K562 (cell line): ENCODE measurements around the gene PLEKHM2. TPM values are rescaled to one million over a fixed set of nuclear protein-coding genes. Genes with fewer than 3 reads are reported as not detected.

Experiments
- ATAC-seq: fragments of 200-7000 bp; cut with Tn5 transposase; 3 replicates; pipeline ENCODE4 v1.9.1; 2020; ENCODE audit warnings: moderate library complexity
- BruUV-seq: library from RNA; stranded (reverse); fragments of 400-500 nt; replicated peaks from 2 replicates; lab custom pipeline; 2021; lab: Mats Ljungman, UMichigan
- CTCF ChIA-PET: fragments of 300-600 bp; formaldehyde crosslinking; extraction: SDS; loops from one replicate; lab custom pipeline; 2021; ENCODE audit warnings: low intra/inter-chr PET ratio; lab: Yijun Ruan, JAX
- POLR2A ChIA-PET: fragments of 300-600, 350-650 bp; sonication (Branson Sonifier 250); formaldehyde crosslinking; extraction: SDS; loops from one replicate; lab custom pipeline; 2021; ENCODE audit warnings: antibody characterized with exemption, inconsistent platforms; lab: Yijun Ruan, JAX
- DNase-seq, 4 experiments: peaks; one replicate each; pipeline versions ENCODE4 v3.0.0 to v3.0.0-alpha.2; 2011 to 2018; ENCODE audit warnings: low spot score in 3 of 4, mixed read lengths in 3 of 4; ENCODE audit errors: extremely low read depth in 1 of 4
- FAIRE-seq: peaks from 2 replicates; lab custom pipeline; 2011; peaks lifted over from hg19 to GRCh38; lab: Jason Lieb, UNC
- H2AFZ ChIP-seq: 2 replicates; pipeline ENCODE4 v1.6.0; 2011; ENCODE audit warnings: low read depth, low read length, control low read depth, inconsistent platforms
- H3K27ac ChIP-seq: fragments of 200-600 bp; 3 replicates; pipeline ENCODE4 v1.8.0; 2011; ENCODE audit warnings: low read depth, mild to moderate bottlenecking, control low read depth, inconsistent platforms, low read length, moderate library complexity, mixed read lengths; ENCODE audit errors: extremely low read depth
- H3K27me3 ChIP-seq, 2 experiments: fragments of 300-600 bp in 1 of 2; 2 replicates in 1 of 2; 3 replicates in 1 of 2; pipeline versions ENCODE4 v1.6.0 to v1.8.0; 2011; ENCODE audit warnings: inconsistent platforms in 2 of 2, low read length in 2 of 2, mild to moderate bottlenecking in 1 of 2, mixed read lengths in 1 of 2, moderate library complexity in 1 of 2; ENCODE audit not compliant: control insufficient read depth in 2 of 2, insufficient read depth in 2 of 2
- H3K36me3 ChIP-seq: fragments of 300-600 bp; 3 replicates; pipeline ENCODE4 v1.8.0; 2011; ENCODE audit warnings: mild to moderate bottlenecking, low read length, inconsistent platforms; ENCODE audit not compliant: control insufficient read depth, insufficient read depth
- H3K4me1 ChIP-seq, 2 experiments: fragments of 200-600 bp in 1 of 2; replicated peaks in 1 of 2; 2 replicates in 1 of 2; 3 replicates in 1 of 2; pipeline versions ENCODE4 v1.5.1 to v1.8.0; 2011; ENCODE audit warnings: inconsistent platforms in 2 of 2, low read length in 2 of 2, mild to moderate bottlenecking in 1 of 2, mixed read lengths in 1 of 2, moderate library complexity in 1 of 2; ENCODE audit not compliant: control insufficient read depth in 2 of 2, insufficient read depth in 2 of 2
- H3K4me2 ChIP-seq: 2 replicates; pipeline ENCODE4 v1.6.1; 2011; ENCODE audit warnings: low read length, control low read depth, inconsistent platforms, mixed read lengths; ENCODE audit not compliant: insufficient read depth
- H3K4me3 ChIP-seq: fragments of 200-600 bp; sonication (generic), shearing (Covaris generic); 2 replicates; pipeline ENCODE4 v1.5.1; 2016; ENCODE audit warnings: control low read depth, inconsistent platforms
- H3K79me2 ChIP-seq: fragments of 200-600 bp; 3 replicates; pipeline ENCODE4 v1.8.0; 2011; ENCODE audit warnings: low read length, inconsistent platforms; ENCODE audit not compliant: control insufficient read depth, insufficient read depth
- H3K9ac ChIP-seq, 2 experiments: 2 replicates each; pipeline versions ENCODE4 v1.6.0 to v1.6.1; 2011; ENCODE audit warnings: low read depth in 2 of 2, low read length in 2 of 2, control low read depth in 1 of 2, inconsistent platforms in 1 of 2, mild to moderate bottlenecking in 1 of 2, mixed read lengths in 1 of 2; ENCODE audit not compliant: insufficient read depth in 1 of 2
- H3K9me1 ChIP-seq: one replicate; pipeline ENCODE4 v1.6.0; 2011; ENCODE audit warnings: inconsistent platforms, mild to moderate bottlenecking, low read length, moderate library complexity; ENCODE audit not compliant: control insufficient read depth, insufficient read depth
- H3K9me3 ChIP-seq: replicated peaks from 2 replicates; pipeline ENCODE4 v1.5.1; 2011; ENCODE audit warnings: low read depth, low read length, inconsistent platforms; ENCODE audit not compliant: control insufficient read depth, insufficient read depth
- H4K20me1 ChIP-seq: replicated peaks from 2 replicates; pipeline ENCODE4 v1.6.1; 2011; ENCODE audit warnings: low read length, inconsistent platforms, mixed read lengths; ENCODE audit not compliant: control insufficient read depth, insufficient read depth
- CHCHD3 ChIP-seq: fragments of 250-450 bp; sonication (Bioruptor Pico); IDR thresholded peaks from 2 replicates; pipeline ENCODE4 v2.1.2; 2022; ENCODE audit warnings: mild to moderate bottlenecking
- ESRRB ChIP-seq: fragments of 250-450 bp; sonication (Bioruptor Pico); IDR thresholded peaks from 2 replicates; pipeline ENCODE4 v1.5.0; 2020; ENCODE audit warnings: mild to moderate bottlenecking, moderate library complexity, borderline replicate concordance
- FOSL1 ChIP-seq: fragments of 200-800 bp; sonication (Bioruptor generic); conservative IDR thresholded peaks from 2 replicates; pipeline ENCODE4 v1.6.1; 2016; ENCODE audit warnings: missing genetic modification characterization, missing compliant biosample characterization
- MAFF ChIP-seq: IDR thresholded peaks from 2 replicates; pipeline ENCODE4 v1.6.1; 2012; ENCODE audit warnings: low read length, improper control_type of control experiment
- MCM7 ChIP-seq, 2 experiments: fragments of 450-650 bp; IDR thresholded peaks; 2 replicates each; pipeline ENCODE4 v1.6.1; 2016 to 2018
- NCOA2 ChIP-seq, 2 experiments: fragments of 450-650 bp; IDR thresholded peaks; 2 replicates each; pipeline ENCODE4 v1.6.1; 2018; ENCODE audit warnings: mild to moderate bottlenecking in 2 of 2, moderate library complexity in 1 of 2; ENCODE audit not compliant: partially characterized antibody in 2 of 2
- NELFE ChIP-seq: IDR thresholded peaks from 2 replicates; pipeline ENCODE4 v1.6.1; 2011; ENCODE audit warnings: mild to moderate bottlenecking; ENCODE audit not compliant: insufficient read depth, insufficient read length
- SRSF9 ChIP-seq: fragments of 200-400 bp; formaldehyde crosslinking; IDR thresholded peaks from 2 replicates; pipeline ENCODE4 v1.6.1; 2017; ENCODE audit warnings: low read depth, low read length, borderline replicate concordance
- TRIM28 ChIP-seq: fragments of 450-650 bp; IDR thresholded peaks from 2 replicates; pipeline ENCODE4 v1.6.1; 2017
- ZFP1 ChIP-seq: fragments of 450-650 bp; formaldehyde crosslinking; IDR thresholded peaks from 2 replicates; pipeline ENCODE4 v1.4.0; 2020; ENCODE audit warnings: mild to moderate bottlenecking, mixed read lengths
- ZFP30 ChIP-seq: fragments of 250-450 bp; sonication (Bioruptor Pico); IDR thresholded peaks from 2 replicates; pipeline ENCODE4 v1.8.0; 2022; ENCODE audit warnings: moderate library complexity, mild to moderate bottlenecking, inconsistent platforms, borderline replicate concordance
- WGBS: fragments of 100-300 bp; shearing (Covaris generic); methylation state at CpG from one replicate; pipeline ENCODE4 v1.1.6; 2016; ENCODE audit warnings: low coverage, mixed read lengths; ENCODE audit not compliant: insufficient coverage; ENCODE audit errors: missing lambda C conversion rate; 5-methylcytosine and 5-hydroxymethylcytosine counted together
- in situ Hi-C: fragments of 300-500 bp; cut with MboI; formaldehyde crosslinking; loops from 4 replicates; pipeline ENCODE4 v1.15.0; 2018; ENCODE audit warnings: inconsistent platforms, mixed read lengths
- intact Hi-C: fragments of 100-400 bp; cut with micrococcal nuclease; formaldehyde crosslinking; loops from 2 replicates; pipeline ENCODE4 v1.14.2; 2022
- polyA plus RNA-seq, 8 experiments: library from polyadenylated mRNA; depleted of rRNA in 4 of 8; stranded (reverse) in 5 of 8; unstranded in 3 of 8; fragments of >200 nt; fragmentation: Nextera tagmentation in 2 of 8; fragmentation: Illumina TruSeq in 1 of 8; extraction: Ambion mirVana in 2 of 8; extraction: Trizol in 1 of 8; gene quantifications; 2 replicates each; pipeline versions ENCODE4 v1.2.1 to v1.2.3, GENCODE V29; 2011 to 2014; ENCODE audit warnings: inconsistent platforms in 1 of 8, missing spikeins in 1 of 8
- total RNA-seq, 7 experiments: library from RNA; depleted of rRNA in 6 of 7; stranded (reverse); fragments of >200 nt in 6 of 7; fragmentation: Illumina TruSeq in 2 of 7; extraction: Trizol in 2 of 7; gene quantifications; 2 replicates each; pipeline versions ENCODE4 v1.2.1 to v1.2.3, GENCODE V29; 2011 to 2021; ENCODE audit warnings: low replicate concordance in 1 of 7
- TF ChIP-seq, protein P1 (sequence below): sonication (generic); formaldehyde crosslinking; IDR thresholded peaks from 2 replicates; pipeline ENCODE4 v1.8.0; 2022; ENCODE audit warnings: mild to moderate bottlenecking, low read depth, missing genetic modification reagents
- TF ChIP-seq, protein P2 (sequence below): fragments of 200-400 bp; formaldehyde crosslinking; IDR thresholded peaks from 2 replicates; pipeline ENCODE4 v1.6.1; 2017; ENCODE audit warnings: mild to moderate bottlenecking, low read depth, low read length, moderate library complexity
- TF ChIP-seq, protein P3 (sequence below): fragments of 450-650 bp; conservative IDR thresholded peaks from 2 replicates; pipeline ENCODE4 v1.6.1; 2016; ENCODE audit warnings: missing genetic modification characterization, low read depth, mild to moderate bottlenecking, missing compliant biosample characterization, moderate library complexity
- TF ChIP-seq, protein P4 (sequence below), 2 experiments: fragments of 450-650 bp in 1 of 2; sonication (generic) in 1 of 2; formaldehyde crosslinking in 1 of 2; IDR thresholded peaks in 1 of 2; conservative IDR thresholded peaks in 1 of 2; 2 replicates each; pipeline versions ENCODE4 v1.6.1 to v1.8.1; 2016 to 2023; ENCODE audit warnings: mild to moderate bottlenecking in 2 of 2, moderate library complexity in 2 of 2, inconsistent platforms in 1 of 2, missing genetic modification reagents in 1 of 2

The PLEKHM2 gene
- total and polyA plus RNA-seq, 9 of the 15 experiments (the other 6 are each of a cell fraction or from before 2014, with no cell fraction given), result 0.27 to 63.7 (median 33.2) TPM

DNA sequence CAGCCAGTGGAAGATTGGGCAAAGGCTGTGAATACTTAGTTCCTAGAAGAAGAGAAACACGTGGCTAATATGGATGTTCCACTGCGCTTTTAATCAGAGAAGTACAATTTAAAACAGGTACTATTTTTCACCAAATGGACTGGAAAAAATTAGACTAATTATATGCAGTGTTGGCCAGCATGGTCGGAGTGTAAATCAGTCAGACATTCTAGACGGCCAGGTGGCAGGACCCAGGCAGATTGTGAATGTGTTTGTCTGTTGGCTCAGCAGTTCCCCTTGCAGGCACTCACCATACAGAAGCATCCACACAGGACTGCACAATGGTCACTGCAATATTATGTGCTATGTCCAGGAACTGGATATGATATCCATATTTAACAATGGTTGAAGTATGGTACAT is 28.0 kb downstream of the PLEKHM2 start (continued):
- no peak for TF ChIP-seq ESRRB (CRISPR knock-in tag)
- TF ChIP-seq, protein P1, sequence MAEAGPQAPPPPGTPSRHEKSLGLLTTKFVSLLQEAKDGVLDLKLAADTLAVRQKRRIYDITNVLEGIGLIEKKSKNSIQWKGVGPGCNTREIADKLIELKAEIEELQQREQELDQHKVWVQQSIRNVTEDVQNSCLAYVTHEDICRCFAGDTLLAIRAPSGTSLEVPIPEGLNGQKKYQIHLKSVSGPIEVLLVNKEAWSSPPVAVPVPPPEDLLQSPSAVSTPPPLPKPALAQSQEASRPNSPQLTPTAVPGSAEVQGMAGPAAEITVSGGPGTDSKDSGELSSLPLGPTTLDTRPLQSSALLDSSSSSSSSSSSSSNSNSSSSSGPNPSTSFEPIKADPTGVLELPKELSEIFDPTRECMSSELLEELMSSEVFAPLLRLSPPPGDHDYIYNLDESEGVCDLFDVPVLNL, result no peak

DNA sequence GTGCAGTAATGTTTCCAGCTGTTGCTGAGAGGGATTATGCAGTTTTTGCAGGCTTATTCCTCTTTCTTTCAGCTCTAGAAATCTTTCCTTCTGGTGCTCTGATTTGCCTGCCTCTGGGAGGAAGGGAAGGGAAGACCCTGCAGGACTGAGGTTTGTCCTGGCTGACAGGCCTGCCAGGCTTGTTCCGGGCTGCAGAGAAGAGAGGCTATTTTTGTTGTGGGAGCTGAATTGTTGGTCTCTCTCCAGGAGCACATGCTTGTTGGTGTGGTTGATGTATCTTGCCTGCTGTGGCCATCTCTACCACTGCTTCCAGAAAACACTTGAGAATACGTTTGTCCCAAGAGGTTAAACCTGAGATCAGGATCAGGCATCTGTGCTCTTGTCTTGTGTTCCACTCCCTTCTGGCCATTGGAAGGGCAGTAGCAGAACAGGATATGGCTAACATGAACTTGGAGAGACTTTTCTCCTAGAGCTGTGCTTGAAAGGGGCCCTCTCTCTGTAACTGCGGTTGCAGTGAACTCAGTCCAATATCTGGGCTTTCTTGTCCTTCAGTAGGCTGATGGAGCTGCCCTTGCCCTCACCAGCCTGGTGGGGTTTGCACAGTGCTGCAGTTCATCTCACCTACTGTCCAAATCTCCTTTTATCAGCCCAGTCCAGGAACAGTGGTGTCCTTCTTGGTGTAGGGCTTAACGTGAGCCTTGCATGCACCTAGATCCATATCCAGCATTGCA is 30.5 kb downstream of the PLEKHM2 start:
- Histone ChIP-seq H3K27ac (no peak overlapping the region), H4K20me1 (peaks cover 7% of the 10 kb centered on the region), H3K4me2 (no peak overlapping the region), H3K79me2 (peaks cover 12% of the 10 kb centered on the region; the same call in 2 of the 3 replicates), H2AFZ (no peak overlapping the region), H3K4me1 (no peaks in the 10 kb centered on the region), H3K36me3 (peaks cover 38% of the 10 kb centered on the region), H3K27me3 (no peaks in the 10 kb centered on the region), H3K9me1 (no peaks in the 10 kb centered on the region), H3K4me3 (no peak overlapping the region), H3K9ac (no peak overlapping the region), H3K9me3 (no peaks in the 10 kb centered on the region)
- FAIRE-seq, result peak; percentile 64
- DNase-seq, result no peak
- CTCF ChIA-PET, result no interaction called here
- 57% methylated on average over 4 of the region's 4 CpGs for WGBS
- ATAC-seq, result no peak
- no TSS peak for BruUV-seq
- in situ Hi-C loops, result no loop called here
- POLR2A ChIA-PET, result interaction anchor here (0.6 to 1.1 kb wide), 4 partner anchors 9 to 17 kb away, joined by 3 read pairs; no protein-coding TSS in a partner anchor
- intact Hi-C loops, result no loop called here
- TF ChIP-seq FOSL1 (tag) (no peak), ZFP30 (CRISPR knock-in tag) (no peak), ZFP1 (CRISPR knock-in tag) (no peak), NCOA2 (IDR thresholded peaks at IDR 0.05; ENCODE audit: partially characterized antibody in 2 of 2) (no peak), MAFF (no peak), TRIM28 (no peak), CHCHD3 (CRISPR knock-in tag) (no peak), SRSF9 (no peak), NELFE (no peak), MCM7 (IDR thresholded peaks at IDR 0.05) (no peak)
- TF ChIP-seq, protein P2, sequence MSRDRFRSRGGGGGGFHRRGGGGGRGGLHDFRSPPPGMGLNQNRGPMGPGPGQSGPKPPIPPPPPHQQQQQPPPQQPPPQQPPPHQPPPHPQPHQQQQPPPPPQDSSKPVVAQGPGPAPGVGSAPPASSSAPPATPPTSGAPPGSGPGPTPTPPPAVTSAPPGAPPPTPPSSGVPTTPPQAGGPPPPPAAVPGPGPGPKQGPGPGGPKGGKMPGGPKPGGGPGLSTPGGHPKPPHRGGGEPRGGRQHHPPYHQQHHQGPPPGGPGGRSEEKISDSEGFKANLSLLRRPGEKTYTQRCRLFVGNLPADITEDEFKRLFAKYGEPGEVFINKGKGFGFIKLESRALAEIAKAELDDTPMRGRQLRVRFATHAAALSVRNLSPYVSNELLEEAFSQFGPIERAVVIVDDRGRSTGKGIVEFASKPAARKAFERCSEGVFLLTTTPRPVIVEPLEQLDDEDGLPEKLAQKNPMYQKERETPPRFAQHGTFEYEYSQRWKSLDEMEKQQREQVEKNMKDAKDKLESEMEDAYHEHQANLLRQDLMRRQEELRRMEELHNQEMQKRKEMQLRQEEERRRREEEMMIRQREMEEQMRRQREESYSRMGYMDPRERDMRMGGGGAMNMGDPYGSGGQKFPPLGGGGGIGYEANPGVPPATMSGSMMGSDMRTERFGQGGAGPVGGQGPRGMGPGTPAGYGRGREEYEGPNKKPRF, result no peak
- TF ChIP-seq, protein P3, sequence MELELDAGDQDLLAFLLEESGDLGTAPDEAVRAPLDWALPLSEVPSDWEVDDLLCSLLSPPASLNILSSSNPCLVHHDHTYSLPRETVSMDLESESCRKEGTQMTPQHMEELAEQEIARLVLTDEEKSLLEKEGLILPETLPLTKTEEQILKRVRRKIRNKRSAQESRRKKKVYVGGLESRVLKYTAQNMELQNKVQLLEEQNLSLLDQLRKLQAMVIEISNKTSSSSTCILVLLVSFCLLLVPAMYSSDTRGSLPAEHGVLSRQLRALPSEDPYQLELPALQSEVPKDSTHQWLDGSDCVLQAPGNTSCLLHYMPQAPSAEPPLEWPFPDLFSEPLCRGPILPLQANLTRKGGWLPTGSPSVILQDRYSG (tag), result no peak
- TF ChIP-seq, protein P4, sequence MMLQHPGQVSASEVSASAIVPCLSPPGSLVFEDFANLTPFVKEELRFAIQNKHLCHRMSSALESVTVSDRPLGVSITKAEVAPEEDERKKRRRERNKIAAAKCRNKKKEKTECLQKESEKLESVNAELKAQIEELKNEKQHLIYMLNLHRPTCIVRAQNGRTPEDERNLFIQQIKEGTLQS (IDR thresholded peaks at IDR 0.05), result no peak
- TF ChIP-seq, protein P4 (CRISPR knock-in tag; conservative IDR thresholded peaks at IDR 0.05), result no peak
